Retinal pigment epithelial cell (primary cell): ENCODE measurements around the gene KLHL30.

Experiments
- DNase-seq: peaks from one replicate; pipeline ENCODE4 v3.0.0-alpha.2; 2010; ENCODE audit warnings: low read depth
- H3K4me3 ChIP-seq: 2 replicates; pipeline ENCODE4 v1.5.1; 2011; ENCODE audit warnings: mild to moderate bottlenecking, low read length, control low read depth, moderate library complexity
- CTCF ChIP-seq: conservative IDR thresholded peaks from 2 replicates; pipeline ENCODE4 v1.5.1; 2011; ENCODE audit warnings: low read depth, low read length, control low read depth, inconsistent platforms

Gene KLHL30

DNA sequence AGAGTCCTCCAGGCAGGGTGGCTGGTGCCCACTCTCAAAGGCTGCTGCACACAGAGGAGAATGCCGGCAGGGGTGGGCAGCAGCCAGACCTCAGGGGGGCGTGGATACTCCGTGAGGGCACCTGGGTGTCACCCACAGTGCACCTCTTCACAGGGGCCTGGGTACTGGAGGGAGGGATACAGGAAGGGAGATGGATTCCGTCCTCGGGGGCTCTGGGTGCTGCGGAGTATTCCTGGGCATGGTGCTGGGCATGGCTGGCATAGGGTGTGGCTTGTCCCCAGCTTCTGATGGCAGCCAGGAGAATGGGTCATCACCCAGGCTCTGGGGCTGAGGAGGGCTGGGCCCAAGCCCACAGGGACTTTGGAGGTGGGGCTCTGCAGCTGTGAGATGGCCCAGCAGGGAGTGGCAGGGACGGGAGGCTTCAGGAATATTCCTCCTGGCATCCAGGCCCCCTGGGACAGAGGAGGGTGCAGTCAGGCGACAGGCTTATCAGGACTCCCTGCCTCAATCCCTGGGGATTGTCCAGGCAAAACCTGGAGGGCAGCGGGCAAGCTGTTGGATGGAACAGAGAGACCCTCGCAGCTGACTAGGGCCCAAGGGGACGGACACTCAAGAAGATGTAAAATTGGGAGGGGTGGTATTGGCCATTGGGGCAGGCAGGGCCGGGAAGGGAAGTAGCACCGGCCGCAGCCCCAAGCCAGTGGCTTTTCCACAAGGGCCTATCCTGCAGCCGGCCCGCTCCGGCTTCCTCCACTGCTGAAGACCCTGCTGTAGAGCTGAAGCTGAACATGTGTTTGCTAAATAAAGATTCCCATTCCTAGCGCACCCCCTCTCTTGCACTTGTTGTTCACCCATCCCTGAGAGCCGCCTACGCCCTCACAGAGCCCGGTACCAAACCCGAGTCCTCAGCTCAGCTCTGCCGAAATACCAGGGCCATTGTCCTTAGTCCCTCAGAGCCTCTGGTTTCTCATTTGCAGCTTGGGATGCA is 5.7 kb upstream of the KLHL30 start:
- TF ChIP-seq CTCF, result no peak
- no peak overlapping the region for H3K4me3 ChIP-seq
- DNase-seq, result no peak

DNA sequence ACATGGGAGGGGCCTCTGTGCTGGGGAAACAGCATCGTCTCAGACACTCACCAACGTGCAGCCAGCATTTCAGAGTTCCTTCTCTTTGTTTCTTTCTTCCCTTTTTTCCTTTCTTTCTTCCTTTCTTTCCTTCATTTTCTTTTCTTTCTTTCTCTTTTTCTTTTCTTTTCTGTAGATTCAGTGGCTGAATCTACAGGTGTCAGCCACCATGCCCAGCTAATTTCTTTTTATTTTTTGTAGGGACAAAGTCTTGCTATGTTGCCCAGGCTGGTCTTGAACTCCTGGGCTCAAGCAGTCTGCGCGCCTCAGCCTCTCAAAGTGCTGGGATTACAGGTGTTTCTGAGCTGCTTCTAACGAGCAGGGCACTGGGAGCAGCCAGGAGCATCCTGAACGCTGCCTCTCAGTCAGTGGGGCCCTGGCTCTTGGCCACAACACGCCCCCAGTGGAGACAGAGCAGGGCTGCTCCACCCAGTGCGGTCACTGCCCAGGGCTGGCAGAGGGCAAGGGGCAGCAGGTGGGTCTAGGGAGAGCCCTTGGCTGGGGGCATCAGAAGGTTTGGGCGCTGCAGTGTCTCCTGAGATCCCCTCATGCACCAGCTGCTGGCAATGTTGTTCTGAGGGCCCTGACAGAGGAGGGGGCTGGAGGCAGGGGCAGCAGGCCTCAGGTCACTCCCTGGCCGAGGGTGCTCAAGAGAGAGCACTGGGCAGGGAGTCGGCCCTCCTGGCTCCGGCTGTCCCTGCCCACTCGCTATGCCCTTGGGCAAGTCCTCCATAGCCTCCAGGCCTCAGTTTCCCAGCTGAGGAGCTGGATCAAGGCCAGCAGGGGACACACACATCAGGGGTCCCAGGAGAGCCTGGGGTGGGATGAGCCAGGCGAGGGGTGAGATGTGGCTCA is 4.7 kb upstream of the KLHL30 start:
- DNase-seq, result no peak
- no peak for TF ChIP-seq CTCF
- H3K4me3 ChIP-seq, result no peak overlapping the region

DNA sequence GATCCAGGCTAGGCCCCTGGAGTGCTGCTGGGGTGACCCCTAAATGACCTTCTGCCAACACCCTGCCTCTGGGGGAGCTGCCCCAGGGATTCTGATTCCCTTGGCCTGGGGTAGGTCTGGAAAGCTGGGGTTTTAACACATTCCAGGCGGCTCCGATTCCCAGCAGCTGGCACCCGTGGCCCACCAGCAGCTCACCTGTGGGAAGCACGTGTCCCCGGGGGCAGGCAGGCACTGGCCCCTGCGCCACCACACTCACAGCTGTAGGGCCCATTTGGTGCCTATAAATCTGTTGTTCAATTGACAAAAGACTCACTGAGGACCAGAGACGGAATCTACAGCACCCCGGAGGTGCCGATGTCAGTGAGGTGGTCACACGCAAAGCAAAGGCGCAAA is 4.1 kb upstream of the KLHL30 start:
- TF ChIP-seq CTCF, result no peak
- no peak for DNase-seq
- no peak overlapping the region for H3K4me3 ChIP-seq

DNA sequence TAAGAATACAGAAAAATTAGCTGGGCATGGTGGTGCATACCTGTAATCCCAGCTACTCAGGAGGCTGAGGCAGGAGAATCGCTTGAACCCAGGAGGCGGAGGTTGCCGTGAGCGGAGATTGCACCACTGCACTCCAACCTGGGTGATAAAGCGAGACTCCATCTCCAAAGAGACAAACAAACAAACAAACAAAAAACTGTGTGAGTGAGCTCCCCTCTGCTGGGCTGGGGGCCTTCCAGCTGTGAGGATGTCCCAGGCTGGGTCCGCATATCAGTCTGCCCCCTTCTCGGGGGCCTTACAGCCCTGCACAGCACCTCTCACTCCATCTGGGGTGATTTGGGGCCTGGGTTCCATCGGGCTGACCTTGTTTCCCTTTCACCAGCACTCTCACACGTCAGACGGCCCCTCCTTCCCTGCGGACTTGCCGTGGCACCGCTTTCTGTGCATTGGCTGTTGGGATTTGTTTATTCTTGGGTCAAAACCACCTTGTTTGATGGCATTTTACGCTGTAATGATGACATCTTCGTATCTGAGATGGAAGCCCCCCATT is 2.8 kb upstream of the KLHL30 start:
- DNase-seq, result no peak
- TF ChIP-seq CTCF, result no peak

GRCh38 chr2:238136820-238137537 is 1.5 kb upstream of the KLHL30 start:
- no peak overlapping the region for H3K4me3 ChIP-seq
- no peak for TF ChIP-seq CTCF
- no peak for DNase-seq

More for the DNA sequence above, 2.8 kb upstream of the KLHL30 start:
- H3K4me3 ChIP-seq, result no peak overlapping the region

DNA sequence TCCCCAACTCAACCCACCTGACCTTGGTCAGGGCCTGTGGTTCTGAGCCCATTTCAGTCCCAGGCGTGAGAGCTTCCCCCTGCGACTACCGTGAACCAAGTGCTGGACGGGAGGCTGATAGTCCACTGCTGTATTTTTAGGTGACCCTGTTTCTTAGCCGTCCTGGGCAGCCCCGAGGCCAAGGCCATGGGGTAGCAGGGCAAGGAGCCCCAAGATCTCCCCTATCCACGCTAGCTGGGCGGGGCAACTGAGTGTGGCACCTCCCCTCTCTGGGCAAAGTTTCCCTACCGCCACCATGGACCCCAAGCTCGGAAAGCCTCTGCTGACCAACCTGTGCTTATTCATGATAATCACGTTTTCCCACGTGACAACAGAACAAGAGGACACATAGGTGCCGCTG is 583 bp upstream of the KLHL30 start:
- no peak for TF ChIP-seq CTCF
- no peak overlapping the region for H3K4me3 ChIP-seq
- DNase-seq, result no peak
